KMS-11 (cell line): ENCODE measurements around the gene OR52H1.

Experiments
- H2AFZ ChIP-seq: fragments of 200-600 bp; sonication (generic); 2 replicates; pipeline ENCODE4 v1.6.1; 2016; ENCODE audit warnings: antibody characterized with exemption, mixed run types, low read depth
- H3K27ac ChIP-seq: fragments of 200-600 bp; sonication (generic); 2 replicates; pipeline ENCODE4 v1.6.1; 2016; ENCODE audit warnings: mild to moderate bottlenecking, mixed run types
- H3K27me3 ChIP-seq: fragments of 200-600 bp; sonication (generic); 2 replicates; pipeline ENCODE4 v1.6.1; 2017; ENCODE audit warnings: mild to moderate bottlenecking, low read depth, mixed run types, moderate library complexity; ENCODE audit not compliant: insufficient read depth
- H3K36me3 ChIP-seq: fragments of 200-600 bp; sonication (generic); 2 replicates; pipeline ENCODE4 v1.6.1; 2017; ENCODE audit warnings: mild to moderate bottlenecking, mixed run types; ENCODE audit not compliant: insufficient read depth
- H3K4me1 ChIP-seq: fragments of 200-600 bp; sonication (generic); 2 replicates; pipeline ENCODE4 v1.6.1; 2016; ENCODE audit warnings: mild to moderate bottlenecking, low read depth, mixed run types; ENCODE audit not compliant: poor library complexity, severe bottlenecking
- H3K4me2 ChIP-seq: fragments of 200-600 bp; sonication (generic); 2 replicates; pipeline ENCODE4 v1.7.0; 2016; ENCODE audit warnings: mild to moderate bottlenecking, mixed run types
- H3K4me3 ChIP-seq: fragments of 200-600 bp; sonication (generic); IDR thresholded peaks from 2 replicates; pipeline ENCODE4 v1.6.1; 2017; ENCODE audit warnings: low read depth, low read length, mixed read lengths; ENCODE audit not compliant: insufficient read depth
- H3K79me2 ChIP-seq: fragments of 200-600 bp; sonication (generic); 2 replicates; pipeline ENCODE4 v1.6.1; 2016; ENCODE audit warnings: low read depth, mixed run types; ENCODE audit not compliant: insufficient read depth
- H3K9ac ChIP-seq: fragments of 200-600 bp; sonication (generic); 2 replicates; pipeline ENCODE4 v1.6.1; 2016; ENCODE audit warnings: mild to moderate bottlenecking, mixed run types
- H4K20me1 ChIP-seq: fragments of 200-600 bp; sonication (generic); 2 replicates; pipeline ENCODE4 v1.6.1; 2016; ENCODE audit warnings: mild to moderate bottlenecking, mixed run types; ENCODE audit not compliant: insufficient read depth
- TF ChIP-seq, protein P1 (sequence below): fragments of 200-600 bp; sonication (generic); conservative IDR thresholded peaks from 2 replicates; pipeline ENCODE4 v1.6.1; 2017; ENCODE audit warnings: low read depth, mild to moderate bottlenecking, antibody characterized with exemption, low read length, moderate library complexity, mixed read lengths

The OR52H1 gene

DNA sequence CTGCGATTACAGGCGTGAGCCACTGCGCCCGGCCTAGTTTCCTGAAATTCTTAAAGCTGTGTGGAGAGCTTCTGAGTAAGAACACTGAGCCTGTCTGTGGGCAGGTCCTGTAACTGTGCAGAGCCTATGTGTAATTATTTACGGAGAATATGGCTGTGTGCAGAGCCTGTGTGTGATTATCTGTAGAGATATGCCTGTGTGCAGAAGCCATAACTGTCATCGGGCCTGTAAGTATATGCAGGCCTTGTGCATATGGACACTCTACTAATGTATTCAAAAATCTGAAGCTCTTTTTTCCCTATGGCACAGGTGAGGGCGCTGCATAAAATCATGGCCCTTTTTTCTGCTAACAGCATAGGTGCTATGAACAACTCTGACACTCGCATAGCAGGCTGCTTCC is 32.2 kb upstream of the OR52H1 start, which contains the start of gene OR52B6:
Gene OR52B6, plus strand, starts transcription at position 301 of the 400 bp plus-strand sequence. Its CDS starts 0 bp downstream, at position 301.
- TF ChIP-seq, protein P1, sequence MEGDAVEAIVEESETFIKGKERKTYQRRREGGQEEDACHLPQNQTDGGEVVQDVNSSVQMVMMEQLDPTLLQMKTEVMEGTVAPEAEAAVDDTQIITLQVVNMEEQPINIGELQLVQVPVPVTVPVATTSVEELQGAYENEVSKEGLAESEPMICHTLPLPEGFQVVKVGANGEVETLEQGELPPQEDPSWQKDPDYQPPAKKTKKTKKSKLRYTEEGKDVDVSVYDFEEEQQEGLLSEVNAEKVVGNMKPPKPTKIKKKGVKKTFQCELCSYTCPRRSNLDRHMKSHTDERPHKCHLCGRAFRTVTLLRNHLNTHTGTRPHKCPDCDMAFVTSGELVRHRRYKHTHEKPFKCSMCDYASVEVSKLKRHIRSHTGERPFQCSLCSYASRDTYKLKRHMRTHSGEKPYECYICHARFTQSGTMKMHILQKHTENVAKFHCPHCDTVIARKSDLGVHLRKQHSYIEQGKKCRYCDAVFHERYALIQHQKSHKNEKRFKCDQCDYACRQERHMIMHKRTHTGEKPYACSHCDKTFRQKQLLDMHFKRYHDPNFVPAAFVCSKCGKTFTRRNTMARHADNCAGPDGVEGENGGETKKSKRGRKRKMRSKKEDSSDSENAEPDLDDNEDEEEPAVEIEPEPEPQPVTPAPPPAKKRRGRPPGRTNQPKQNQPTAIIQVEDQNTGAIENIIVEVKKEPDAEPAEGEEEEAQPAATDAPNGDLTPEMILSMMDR: no peak
- no peaks in the 10 kb centered on the region for H3K27me3 ChIP-seq
- no peak within 1 kb of the TSS for H3K9ac ChIP-seq
- H3K4me1 ChIP-seq: no peaks in the 10 kb centered on the region
- no peak within 1 kb of the TSS for H3K27ac ChIP-seq
- H3K4me2 ChIP-seq: no peak within 1 kb of the TSS
- H2AFZ ChIP-seq: no peak within 1 kb of the TSS
- H3K36me3 ChIP-seq: no peaks in the 10 kb centered on the region
- H3K4me3 ChIP-seq: no peak within 1 kb of the TSS
- no peaks in the 10 kb centered on the region for H3K79me2 ChIP-seq
- H4K20me1 ChIP-seq: no peaks in the 10 kb centered on the region

DNA sequence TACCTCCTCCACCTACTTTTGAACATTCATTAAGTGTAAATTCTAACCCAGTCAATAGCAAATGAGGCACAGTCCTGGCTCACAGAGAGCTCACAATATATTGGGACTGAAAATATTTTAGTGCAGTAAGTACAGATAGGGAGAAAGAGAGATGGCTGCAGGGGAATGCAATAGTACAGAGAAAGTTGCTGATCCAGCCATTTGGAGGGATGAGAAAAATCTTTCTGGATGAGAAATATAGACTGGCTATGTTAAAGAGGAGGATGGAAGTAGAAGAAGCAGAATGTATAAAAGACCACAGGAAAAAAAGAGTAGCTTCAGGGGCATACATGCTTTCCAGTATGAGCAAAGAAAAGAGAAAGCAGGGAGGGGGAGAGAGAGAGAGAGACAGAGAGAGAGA is 28.8 kb upstream of the OR52H1 start:
- TF ChIP-seq, protein P1: no peak
- Histone ChIP-seq H4K20me1 (no peaks in the 10 kb centered on the region), H3K9ac (no peak overlapping the region), H3K27me3 (no peaks in the 10 kb centered on the region), H3K4me2 (no peak overlapping the region), H3K4me1 (no peaks in the 10 kb centered on the region), H3K36me3 (no peaks in the 10 kb centered on the region), H3K27ac (no peak overlapping the region), H3K4me3 (no peak overlapping the region), H3K79me2 (no peaks in the 10 kb centered on the region), H2AFZ (no peak overlapping the region)

DNA sequence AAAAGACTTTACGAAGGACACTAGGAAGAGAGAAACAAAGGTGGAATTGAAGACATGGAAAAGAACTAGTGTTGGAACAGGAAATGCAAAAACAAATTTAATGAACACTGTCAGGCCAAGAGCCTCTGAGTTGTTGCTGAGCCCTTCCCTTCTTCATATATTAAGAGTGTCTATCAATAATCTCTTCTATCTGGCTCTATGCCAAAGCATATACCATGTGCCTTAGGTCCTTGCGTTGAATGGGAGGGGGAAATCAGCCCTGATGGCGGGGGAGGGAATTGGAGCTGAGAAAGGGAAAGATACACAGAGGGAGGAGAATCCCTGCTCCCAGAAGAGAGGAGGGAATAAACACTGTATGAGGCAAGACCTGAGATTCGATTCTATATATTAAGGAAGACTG is 26.8 kb upstream of the OR52H1 start:
- Histone ChIP-seq H2AFZ (no peak overlapping the region), H3K4me2 (no peak overlapping the region), H3K27me3 (no peaks in the 10 kb centered on the region), H3K36me3 (no peaks in the 10 kb centered on the region), H3K4me1 (no peaks in the 10 kb centered on the region), H3K4me3 (no peak overlapping the region), H4K20me1 (no peaks in the 10 kb centered on the region), H3K79me2 (no peaks in the 10 kb centered on the region), H3K27ac (no peak overlapping the region), H3K9ac (no peak overlapping the region)
- TF ChIP-seq, protein P1: no peak

DNA sequence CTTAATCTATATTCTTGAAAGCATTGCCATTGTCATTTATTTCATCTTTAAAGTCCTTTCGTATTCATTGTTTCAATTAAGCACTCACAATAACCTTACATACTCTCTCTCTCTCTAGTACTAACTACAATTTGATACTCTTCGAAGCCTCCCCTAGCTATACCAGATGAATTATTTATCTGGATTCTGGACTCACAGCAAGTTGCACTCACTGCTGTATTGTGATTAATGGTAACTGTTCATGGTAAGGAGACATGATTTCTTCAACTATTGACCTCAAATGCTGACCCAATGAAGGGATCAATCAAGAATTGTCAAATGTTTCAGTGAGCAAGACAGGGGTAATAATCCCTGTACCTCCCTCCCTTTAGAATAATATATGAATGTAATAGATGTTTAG is 26.3 kb upstream of the OR52H1 start:
- TF ChIP-seq, protein P1: no peak
- Histone ChIP-seq H3K27ac (no peak overlapping the region), H3K36me3 (no peaks in the 10 kb centered on the region), H3K79me2 (no peaks in the 10 kb centered on the region), H3K27me3 (no peaks in the 10 kb centered on the region), H3K4me1 (no peaks in the 10 kb centered on the region), H4K20me1 (no peaks in the 10 kb centered on the region), H2AFZ (no peak overlapping the region), H3K4me3 (no peak overlapping the region), H3K9ac (no peak overlapping the region), H3K4me2 (no peak overlapping the region)
